Uterus (tissue), 2 donors: ENCODE measurements around the gene COASY.

Experiments
- CTCF ChIP-seq, 4 experiments: fragments of 200-600 bp in 2 of 4; fragments of 450-650 bp in 2 of 4; sonication (generic) in 2 of 4; IDR thresholded peaks; one replicate each; pipeline ENCODE4 v1.5.1; 2016 to 2019; ENCODE audit warnings: antibody characterized with exemption in 4 of 4, mild to moderate bottlenecking in 2 of 4, moderate library complexity in 1 of 4
- POLR2A ChIP-seq, 2 donors: fragments of 450-650 bp; IDR thresholded peaks; one replicate each; pipeline ENCODE4 v1.6.1; 2016; ENCODE audit warnings: antibody characterized with exemption in 2 of 2, mild to moderate bottlenecking in 1 of 2, moderate library complexity in 1 of 2

- TF ChIP-seq CTCF (IDR thresholded peaks at IDR 0.05) (no peak), POLR2A (IDR thresholded peaks at IDR 0.05) (no peak)
Observed at GRCh38 chr17:42514279-42514678, 47.7 kb upstream of the COASY start.
